Stimulated activated CD8-positive, alpha-beta memory T cell treated with anti-CD3 and anti-CD28 coated beads, Interleukin-7, amount 100 ng/mL, for 24 hours (primary cell): ENCODE results near the gene ABHD2.
"Not testable (repeated sequence)": the region's sequence is repeated elsewhere in the genome, so short reads cannot be mapped to it uniquely, and the experiment has no call there.

ENCODE experiments used
- DNase-seq: peaks from one replicate; pipeline ENCODE4 v3.0.0-alpha.2; 2020; ENCODE audit warnings: low read depth

Gene ABHD2

DNA sequence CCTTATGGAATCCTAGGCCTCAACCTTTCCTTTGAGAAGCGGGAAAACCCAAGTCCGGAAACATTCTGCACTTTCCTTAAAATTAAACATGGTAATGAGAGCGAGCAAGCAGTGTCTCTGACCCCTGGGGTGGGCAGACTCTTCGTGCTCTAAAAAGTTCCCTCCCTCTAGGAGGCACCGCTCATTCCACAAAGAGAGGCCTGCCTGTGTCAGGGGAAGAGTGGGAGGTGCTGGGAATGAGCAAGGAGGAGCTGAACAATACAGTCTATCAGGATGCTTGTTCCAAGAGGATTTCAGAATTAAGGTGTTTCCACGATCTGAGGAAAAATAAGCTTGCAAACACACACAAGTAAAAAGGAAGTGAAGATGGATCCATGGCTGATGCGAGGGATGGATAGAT, 139.2 kb downstream of the ABHD2 start:
- DNase-seq, result no peak

DNA sequence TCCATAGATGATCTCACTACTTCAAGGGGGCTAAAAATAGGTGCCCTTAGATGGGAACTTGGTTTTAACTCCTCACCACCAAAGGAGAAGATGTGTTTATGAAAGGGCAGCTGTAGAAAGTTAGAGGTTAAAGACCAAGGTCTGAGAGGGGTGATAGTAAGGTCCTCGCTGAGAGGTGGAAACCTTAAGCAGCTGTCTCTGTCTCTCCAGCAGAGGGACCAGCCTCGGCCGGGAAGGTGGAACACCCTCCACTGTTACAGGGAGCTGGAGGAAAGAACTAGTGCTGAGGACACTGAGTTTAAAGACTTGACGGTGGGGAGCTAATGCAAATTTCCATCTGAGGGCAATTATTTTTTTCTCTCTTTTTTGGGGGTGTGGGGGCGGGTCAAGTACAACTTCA, 142.0 kb downstream of the ABHD2 start:
- no peak for DNase-seq

DNA sequence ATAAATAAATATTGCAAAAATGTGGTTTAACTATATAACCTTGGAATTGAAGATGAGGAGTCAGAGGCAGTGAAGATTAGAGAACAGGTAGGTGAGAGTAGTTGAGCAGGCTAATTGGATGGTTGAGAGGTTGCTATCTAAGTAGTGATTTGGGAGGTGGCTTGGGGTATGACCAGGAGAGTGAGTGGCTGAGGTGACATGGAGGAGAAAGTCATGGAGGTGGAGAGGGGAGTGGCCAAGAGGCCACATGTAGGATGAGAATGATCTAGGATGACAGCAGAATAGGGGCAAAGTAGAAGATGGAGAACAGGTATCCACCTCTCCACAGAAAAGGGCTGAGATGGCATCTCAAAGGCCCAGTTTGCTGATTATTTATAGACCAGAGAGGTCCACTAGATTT, 143.6 kb downstream of the ABHD2 start:
- DNase-seq, result no peak

DNA sequence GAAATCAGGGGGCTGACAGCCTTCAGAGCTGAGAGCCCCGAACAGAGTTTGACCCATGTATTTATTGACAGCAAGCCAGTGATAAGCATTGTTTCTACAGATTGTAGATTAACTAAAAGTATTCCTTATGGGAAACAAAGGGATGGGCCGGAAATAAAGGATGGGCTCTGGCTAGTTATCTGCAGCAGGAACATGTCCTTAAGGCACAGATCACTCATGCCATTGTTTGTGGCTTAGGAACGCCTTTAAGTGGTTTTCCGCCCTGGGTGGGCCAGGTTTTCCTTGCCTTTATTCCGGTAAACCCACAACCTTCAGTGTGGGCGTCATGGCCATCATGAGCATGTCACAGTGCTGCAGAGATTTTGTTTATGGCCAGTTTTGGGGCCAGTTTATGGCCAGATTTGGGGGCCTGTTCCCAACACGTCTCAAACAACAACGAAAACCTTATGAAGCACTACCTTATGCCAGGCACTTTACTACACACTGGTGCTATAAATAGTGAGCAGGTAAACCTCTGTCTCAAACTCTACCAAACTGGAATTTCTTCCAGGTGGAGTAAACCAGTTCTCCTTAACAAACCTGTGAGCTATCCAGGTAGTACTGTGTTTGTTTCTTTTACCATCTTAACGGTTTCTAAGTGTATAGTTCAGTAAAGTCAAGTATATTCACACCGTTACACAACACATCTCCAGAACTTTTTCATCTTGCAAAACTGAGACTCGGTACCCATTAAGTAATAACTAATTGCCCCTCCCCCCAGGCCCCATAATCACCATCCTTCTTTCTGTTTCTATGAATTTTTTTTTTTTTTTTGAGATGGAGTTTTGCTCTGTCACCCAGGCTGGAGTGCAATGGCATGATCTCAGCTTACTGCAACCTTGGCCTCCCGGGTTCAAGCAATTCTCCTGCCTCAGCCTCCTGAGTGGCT, 151.9 kb downstream of the ABHD2 start:
- DNase-seq, result not testable (repeated sequence)

GRCh38 chr15:89243046-89243690, 154.9 kb downstream of the ABHD2 start:
- DNase-seq, result no peak

GRCh38 chr15:89243691-89244573, 155.7 kb downstream of the ABHD2 start, which contains the start of gene FANCI:
FANCI (plus strand) TSS chr15:89243979; CDS start chr15:89247648, 3,669 bp downstream.
- peak; percentile 97 for DNase-seq

DNA sequence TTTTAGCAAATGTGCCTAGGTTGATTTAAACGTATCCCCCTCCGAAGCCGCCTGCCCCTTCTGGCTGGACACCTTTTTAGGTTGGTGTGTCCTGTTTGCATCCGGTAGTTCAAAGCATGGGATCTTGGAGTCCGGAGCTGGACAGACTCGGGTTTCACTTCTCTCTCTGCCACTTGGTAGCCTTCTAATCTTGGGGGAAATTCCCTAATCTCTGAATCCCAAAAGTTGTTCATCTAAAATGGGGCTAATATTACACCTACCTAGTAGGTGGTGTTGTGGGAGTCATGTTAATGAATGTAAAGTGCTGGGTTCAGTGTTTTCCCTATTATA, 156.3 kb downstream of the ABHD2 start:
- DNase-seq, result no peak

GRCh38 chr15:89247446-89247845, 159.2 kb downstream of the ABHD2 start:
- DNase-seq, result no peak

DNA sequence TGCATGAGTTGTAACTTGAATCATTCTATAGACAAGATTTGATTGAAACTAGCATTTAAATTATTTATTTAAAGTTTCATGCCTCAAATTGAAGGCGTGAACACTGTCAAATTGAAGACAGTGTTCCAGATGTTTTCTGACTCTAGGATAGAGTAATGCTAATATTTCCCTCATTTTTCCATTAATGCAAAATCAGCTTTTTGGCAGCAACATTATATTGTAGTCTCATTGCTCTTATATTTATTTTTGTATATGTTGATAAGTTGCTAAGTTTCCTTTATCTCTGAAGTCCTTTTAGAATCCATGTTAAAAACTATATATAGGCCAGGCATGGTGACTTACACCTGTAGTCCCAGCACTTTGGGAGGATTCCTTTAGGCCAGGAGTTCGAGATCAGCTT, 160.3 kb downstream of the ABHD2 start:
- no peak for DNase-seq

GRCh38 chr15:89250142-89250541, 161.9 kb downstream of the ABHD2 start:
- not testable (repeated sequence) for DNase-seq
